HuH-7.5 (cell line): ENCODE results near the gene PGA5.

Source experiments
- DNase-seq: peaks from one replicate; pipeline ENCODE4 v3.0.0; 2011; ENCODE audit warnings: low spot score

The PGA5 gene

DNA sequence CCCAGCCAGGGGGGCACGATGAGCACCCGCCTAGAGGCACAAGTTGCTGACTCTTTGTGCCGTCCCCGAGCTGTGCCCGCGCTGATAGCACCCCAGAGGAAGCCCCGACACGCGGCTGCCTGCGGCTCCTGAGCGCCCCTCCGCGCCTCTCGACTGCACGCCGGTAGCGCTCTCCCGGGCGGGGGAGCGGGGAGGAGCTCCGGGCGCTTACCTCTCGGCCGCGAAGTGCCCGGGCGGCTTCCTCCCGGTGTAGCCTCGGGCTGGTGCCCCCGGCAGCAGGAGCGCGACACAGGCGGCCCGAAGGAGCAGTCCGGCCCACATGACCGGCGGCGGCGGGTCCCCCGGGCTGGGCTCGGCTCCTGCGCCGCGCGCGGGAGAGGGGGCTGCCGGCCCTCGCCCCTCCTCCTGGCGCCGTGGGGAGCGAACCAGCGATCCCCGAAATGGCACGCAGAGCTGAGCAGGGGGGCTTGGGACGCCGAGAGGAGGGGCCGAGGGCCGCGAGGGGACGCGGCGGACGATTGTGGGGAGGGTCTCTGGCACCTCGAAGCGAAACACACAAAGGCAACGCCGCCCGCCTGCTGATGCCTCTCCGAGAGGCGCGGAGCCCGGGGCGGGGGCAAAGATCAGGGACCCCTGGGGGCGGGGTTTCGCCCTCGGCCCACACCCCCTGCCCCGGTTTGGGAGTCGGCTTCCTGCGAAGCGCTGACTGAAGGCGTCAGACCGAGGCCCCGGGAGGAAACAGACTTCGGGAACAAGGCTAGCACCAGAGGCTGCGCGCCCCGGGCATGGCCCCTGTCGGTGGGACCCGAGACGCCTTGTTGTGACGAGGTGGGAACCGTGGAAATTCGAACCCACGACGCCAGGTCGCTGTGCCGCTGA, 54.0 kb downstream of the PGA5 start, which contains the start of gene VWCE:
VWCE (minus strand) TSS at position 600 of the 879 bp plus-strand sequence; CDS start at position 321, 279 bp downstream.
- peak; percentile 93 for DNase-seq

DNA sequence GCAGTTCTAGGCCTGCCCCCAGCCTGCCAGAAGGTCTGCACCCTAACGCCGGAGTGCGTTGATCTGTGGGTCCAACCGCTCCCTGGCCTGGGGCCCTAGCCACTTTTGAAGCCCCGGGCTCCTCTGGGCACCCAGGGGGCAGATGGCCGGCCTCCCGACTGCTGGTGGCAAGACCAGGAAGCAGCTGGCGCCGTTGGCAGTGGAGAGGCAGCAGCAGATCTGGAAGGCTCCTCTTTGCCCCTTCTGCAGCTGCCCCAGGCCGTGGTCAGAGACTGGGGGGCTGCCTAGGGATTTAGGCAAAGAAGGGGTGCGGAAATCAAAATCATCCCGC, 54.6 kb downstream of the PGA5 start:
- DNase-seq: no peak

DNA sequence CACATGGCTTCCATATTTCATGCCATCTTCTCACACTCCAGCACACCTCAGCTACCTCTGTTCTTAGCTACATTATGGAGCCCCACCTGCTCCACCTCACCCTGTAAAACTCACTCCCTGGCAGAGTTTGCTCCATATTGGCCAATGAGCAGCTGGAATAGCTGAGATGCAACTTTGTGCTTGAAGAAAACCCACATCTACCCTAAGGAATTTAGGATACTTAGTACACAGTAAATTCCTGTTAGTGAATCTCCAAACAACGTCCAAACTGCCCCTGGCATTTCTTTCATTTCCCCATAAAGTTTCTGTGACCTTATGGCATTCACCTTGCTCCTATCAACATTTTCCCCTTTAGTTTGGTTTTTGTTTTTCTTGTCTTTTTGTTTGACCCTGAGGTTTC, 56.4 kb downstream of the PGA5 start:
- DNase-seq: no peak

DNA sequence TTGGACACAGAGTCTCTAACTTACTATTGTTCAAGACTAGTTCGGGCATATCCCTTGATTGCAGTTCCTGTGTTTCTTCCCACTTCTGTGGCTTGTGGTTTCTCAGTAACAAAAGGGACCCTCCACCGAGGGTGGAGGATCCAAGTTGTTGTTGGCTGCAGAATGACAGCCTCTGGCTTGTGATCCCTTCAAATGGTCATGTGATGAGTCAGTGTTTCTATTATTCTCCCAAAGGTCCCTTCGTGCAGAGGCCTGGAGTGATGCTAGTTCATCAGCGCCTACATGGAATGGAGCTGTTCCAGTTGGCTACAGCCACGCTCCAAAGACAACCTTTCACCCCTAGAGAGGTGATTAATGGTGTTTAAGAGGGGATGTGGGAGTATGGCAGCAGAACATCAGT, 56.8 kb downstream of the PGA5 start:
- no peak for DNase-seq

DNA sequence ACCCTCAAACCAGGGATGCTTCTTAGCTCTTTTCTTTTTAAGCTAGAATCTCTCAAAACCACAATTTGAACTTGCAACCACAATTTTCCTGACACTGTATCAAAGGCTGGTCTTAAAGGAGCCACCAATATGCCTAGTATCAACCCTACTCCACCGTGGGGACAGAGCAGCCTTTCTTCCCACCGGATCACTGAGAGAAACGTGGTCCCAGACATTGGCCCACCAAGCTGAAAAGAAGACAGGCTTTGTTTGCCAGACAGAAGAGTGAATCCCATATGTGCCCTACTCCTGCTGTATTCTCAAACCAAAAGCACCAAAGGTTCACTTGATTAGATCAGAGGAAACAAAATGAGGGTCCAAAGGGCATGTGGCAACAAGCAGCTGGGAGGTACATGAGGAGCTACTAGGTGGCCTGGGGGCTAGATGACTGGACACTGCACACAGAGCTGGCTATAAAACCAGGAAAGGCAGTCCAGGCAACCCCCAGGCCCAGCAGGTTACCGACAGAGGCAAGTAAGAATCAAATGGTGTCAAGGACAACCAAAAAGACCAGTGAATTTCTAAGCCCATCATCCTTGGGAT, 57.8 kb downstream of the PGA5 start:
- peak; percentile 80 for DNase-seq
